SK-N-SH (cell line): ENCODE results near the gene SPTBN1.

Experiments
- EP300 ChIP-seq, 2 experiments: IDR thresholded peaks; 2 replicates each; pipeline versions ENCODE4 v1.4.0 to v1.6.1; 2012; ENCODE audit warnings: borderline replicate concordance in 1 of 2, low read depth in 1 of 2, low read length in 1 of 2
- EZH2phosphoT487 ChIP-seq: fragments of 200-600 bp; sonication (generic); IDR thresholded peaks from 2 replicates; pipeline ENCODE4 v1.6.1; 2017; ENCODE audit warnings: low read depth, mixed run types, mild to moderate bottlenecking, antibody characterized with exemption, moderate library complexity, borderline replicate concordance
- JUND ChIP-seq: IDR thresholded peaks from 2 replicates; pipeline ENCODE4 v1.4.0; 2012
- RXRA ChIP-seq: IDR thresholded peaks from 2 replicates; pipeline ENCODE4 v1.4.0; 2012; ENCODE audit warnings: low read depth, mild to moderate bottlenecking, borderline replicate concordance

DNA sequence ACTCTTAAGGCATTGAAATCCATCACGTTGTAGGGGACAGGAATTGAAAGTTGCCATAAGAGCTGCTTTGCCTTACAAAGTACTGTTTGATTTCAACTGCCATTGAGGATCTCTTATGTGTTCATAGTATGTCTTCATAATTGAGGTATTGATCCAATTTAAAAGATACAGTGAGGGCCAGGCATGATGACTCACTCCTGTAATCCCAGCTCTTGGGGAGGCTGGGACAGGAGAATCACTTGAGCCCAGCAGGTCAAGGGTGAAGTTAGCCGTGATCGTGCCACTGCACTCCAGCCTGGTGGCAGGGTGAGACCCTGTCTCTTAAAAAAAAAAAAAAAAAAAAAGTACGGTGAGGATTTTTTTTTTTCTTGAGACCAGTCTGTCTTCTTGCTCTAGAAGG is 175.6 kb downstream of the SPTBN1 start:
- TF ChIP-seq JUND (no peak), EZH2phosphoT487 (no peak), EP300 (IDR thresholded peaks at IDR 0.05; ENCODE audit: borderline replicate concordance in 1 of 2, low read depth in 1 of 2, low read length in 1 of 2) (no peak), RXRA (no peak)
